Activated naive CD4-positive, alpha-beta T cell treated with anti-CD3 and anti-CD28 coated beads, Interleukin-2, amount 10 ng/mL, durations not matched to agents 7 days and 5 days (primary cell): ENCODE data around the gene NAALAD2.
A peak's percentile ranks its signal among the peaks of the same experiment; 100 is the strongest.
"Not testable (repeated sequence)": the region's sequence is repeated elsewhere in the genome, so short reads cannot be mapped to it uniquely, and the experiment has no call there.

Source experiments
- CTCF ChIA-PET: fragments of 350-600 bp; sonication (Branson Sonifier 250); formaldehyde crosslinking; loops from one replicate; lab custom pipeline; 2021; ENCODE audit warnings: antibody characterized with exemption; lab: Charles Lee
- DNase-seq: peaks from one replicate; pipeline ENCODE4 v3.0.0-alpha.2; 2020
- H3K27ac Mint-ChIP-seq: one replicate; pipeline ENCODE4 v1.8.0; 2021; ENCODE audit warnings: mild to moderate bottlenecking, moderate library complexity, mixed read lengths
- H3K27me3 Mint-ChIP-seq: one replicate; pipeline ENCODE4 v1.8.0; 2021; ENCODE audit warnings: mild to moderate bottlenecking, mixed read lengths
- H3K36me3 Mint-ChIP-seq: one replicate; pipeline ENCODE4 v1.8.0; 2021; ENCODE audit warnings: mixed read lengths
- H3K4me1 Mint-ChIP-seq: one replicate; pipeline ENCODE4 v1.8.0; 2021; ENCODE audit warnings: mixed read lengths
- H3K4me3 Mint-ChIP-seq: one replicate; pipeline ENCODE4 v1.8.0; 2021; ENCODE audit warnings: mild to moderate bottlenecking, moderate library complexity, mixed read lengths
- H3K9me3 Mint-ChIP-seq: one replicate; pipeline ENCODE4 v1.8.0; 2021; ENCODE audit warnings: mixed read lengths

The NAALAD2 gene

GRCh38 chr11:90134478-90135003 is at the start of gene NAALAD2:
NAALAD2 (plus strand) TSS chr11:90134663; CDS start chr11:90134759, 96 bp downstream.
- no peak for DNase-seq
- peaks cover 8% of the 10 kb centered on the region for H3K4me1 Mint-ChIP-seq
- H3K27me3 Mint-ChIP-seq = peaks cover 30% of the 10 kb centered on the region
- no peaks in the 10 kb centered on the region for H3K9me3 Mint-ChIP-seq
- H3K4me3 Mint-ChIP-seq = peak within 1 kb of the TSS; percentile 25
- no peak within 1 kb of the TSS for H3K27ac Mint-ChIP-seq
- CTCF ChIA-PET = no interaction called here
- no peaks in the 10 kb centered on the region for H3K36me3 Mint-ChIP-seq

- H3K9me3 Mint-ChIP-seq, H3K27ac Mint-ChIP-seq, DNase-seq, H3K36me3 Mint-ChIP-seq, H3K27me3 Mint-ChIP-seq, H3K4me3 Mint-ChIP-seq, CTCF ChIA-PET, H3K4me1 Mint-ChIP-seq: not testable (repeated sequence)
These were observed 48.8 kb upstream of the NAALAD2 start, which contains the start of gene UBTFL1 for GRCh38 chr11:90085650-90086049. UBTFL1 (plus strand) TSS chr11:90085950; CDS start chr11:90085950, 0 bp downstream.

DNA sequence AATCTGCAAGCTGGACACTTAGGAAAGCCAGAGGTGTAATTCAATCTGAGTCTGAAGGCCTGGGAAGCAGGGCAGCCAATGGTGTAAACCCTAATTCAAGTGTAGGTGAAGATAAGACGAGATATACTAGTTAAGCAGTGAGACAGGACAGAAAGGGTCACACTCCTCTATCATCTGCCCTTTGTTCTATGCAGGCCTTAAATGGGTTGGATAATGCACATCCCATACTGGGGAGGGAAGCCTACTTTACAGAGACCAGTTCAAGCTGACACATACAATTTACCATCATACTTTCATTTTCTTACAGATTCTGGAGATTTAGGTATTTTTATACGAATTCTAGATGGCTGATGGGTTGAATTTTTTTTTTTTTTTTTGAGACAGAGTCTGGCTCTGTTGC is 45.7 kb upstream of the NAALAD2 start:
- H3K36me3 Mint-ChIP-seq = not testable (repeated sequence)

DNA sequence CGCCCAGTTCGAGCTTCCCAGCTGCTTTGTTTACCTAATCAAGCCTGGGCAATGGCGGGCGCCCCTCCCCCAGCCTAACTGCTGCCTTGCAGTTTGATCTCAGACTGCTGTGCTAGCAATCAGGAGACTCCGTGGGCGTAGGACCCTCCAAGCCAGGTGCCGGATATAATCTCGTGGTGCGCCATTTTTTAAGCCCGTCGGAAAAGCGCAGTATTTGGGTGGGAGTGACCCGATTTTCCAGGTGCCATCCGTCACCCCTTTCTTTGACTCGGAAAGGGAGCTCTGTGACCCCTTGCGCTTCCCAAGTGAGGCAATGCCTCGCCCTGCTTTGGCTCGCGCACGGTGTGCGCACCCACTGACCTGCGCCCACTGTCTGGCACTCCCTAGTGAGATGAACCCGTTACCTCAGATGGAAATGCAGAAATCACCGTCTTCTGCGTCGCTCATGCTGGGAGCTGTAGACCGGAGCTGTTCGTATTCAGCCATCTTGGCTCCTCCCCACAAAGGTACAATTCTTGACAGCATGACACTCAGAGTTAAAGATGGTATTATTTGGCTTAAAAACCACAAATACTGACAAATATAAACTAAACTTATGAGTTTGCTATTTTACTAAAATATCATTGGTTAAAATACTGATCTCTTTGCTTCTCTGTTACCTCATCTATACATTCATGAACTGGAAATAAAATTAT is 39.1 kb upstream of the NAALAD2 start:
- H3K27me3 Mint-ChIP-seq, H3K4me1 Mint-ChIP-seq, CTCF ChIA-PET, H3K9me3 Mint-ChIP-seq, H3K27ac Mint-ChIP-seq, H3K36me3 Mint-ChIP-seq, H3K4me3 Mint-ChIP-seq, DNase-seq: not testable (repeated sequence)

More for the DNA sequence above, 45.7 kb upstream of the NAALAD2 start:
- H3K4me1 Mint-ChIP-seq, H3K27ac Mint-ChIP-seq, H3K4me3 Mint-ChIP-seq, DNase-seq, H3K27me3 Mint-ChIP-seq, H3K9me3 Mint-ChIP-seq, CTCF ChIA-PET: not testable (repeated sequence)

DNA sequence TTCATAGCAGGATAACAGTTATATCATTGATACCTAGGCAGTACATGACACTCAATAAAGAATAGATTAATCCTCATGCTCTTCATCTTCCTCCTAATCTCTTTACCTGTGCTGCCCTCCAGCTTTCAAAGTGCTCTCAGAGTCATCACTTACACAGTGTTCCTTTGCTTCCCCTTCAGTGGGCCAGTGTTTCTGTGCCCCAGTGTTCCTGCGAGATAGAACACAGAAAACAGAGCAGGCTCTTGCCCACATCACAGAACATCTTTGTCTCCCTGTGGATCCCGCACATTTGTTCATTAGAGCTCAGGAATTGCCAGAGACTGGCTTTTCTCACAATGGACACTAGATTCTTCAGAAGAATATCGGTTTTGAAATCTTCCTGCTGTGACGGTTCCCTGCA is 36.2 kb upstream of the NAALAD2 start:
- H3K27me3 Mint-ChIP-seq, CTCF ChIA-PET, H3K4me3 Mint-ChIP-seq, DNase-seq, H3K27ac Mint-ChIP-seq, H3K36me3 Mint-ChIP-seq, H3K4me1 Mint-ChIP-seq, H3K9me3 Mint-ChIP-seq: not testable (repeated sequence)

GRCh38 chr11:90100431-90100830 is 34.0 kb upstream of the NAALAD2 start:
- Mint-ChIP-seq H3K27ac (no peak overlapping the region), H3K4me3 (no peak overlapping the region), H3K27me3 (no peaks in the 10 kb centered on the region), H3K4me1 (no peaks in the 10 kb centered on the region), H3K36me3 (no peaks in the 10 kb centered on the region), H3K9me3 (no peaks in the 10 kb centered on the region)
- no peak for DNase-seq
- CTCF ChIA-PET = no interaction called here

GRCh38 chr11:90113541-90113940 is 20.9 kb upstream of the NAALAD2 start:
- CTCF ChIA-PET = interaction anchor here (0.9 kb wide), 1 partner anchor 12 kb away, joined by 3 read pairs; no protein-coding TSS in a partner anchor
- DNase-seq = no peak
- H3K27ac Mint-ChIP-seq = no peak overlapping the region
- no peaks in the 10 kb centered on the region for H3K4me1 Mint-ChIP-seq
- no peaks in the 10 kb centered on the region for H3K9me3 Mint-ChIP-seq
- H3K4me3 Mint-ChIP-seq = no peak overlapping the region
- H3K27me3 Mint-ChIP-seq = no peaks in the 10 kb centered on the region
- H3K36me3 Mint-ChIP-seq = no peaks in the 10 kb centered on the region

GRCh38 chr11:90120191-90120590 is 14.3 kb upstream of the NAALAD2 start:
- H3K36me3 Mint-ChIP-seq = no peaks in the 10 kb centered on the region
- CTCF ChIA-PET = no interaction called here
- H3K9me3 Mint-ChIP-seq = no peaks in the 10 kb centered on the region
- H3K27ac Mint-ChIP-seq = no peak overlapping the region
- H3K4me1 Mint-ChIP-seq = no peaks in the 10 kb centered on the region
- DNase-seq = no peak
- no peak overlapping the region for H3K4me3 Mint-ChIP-seq
- peaks cover 4% of the 10 kb centered on the region for H3K27me3 Mint-ChIP-seq

GRCh38 chr11:90124371-90124770 is 10.1 kb upstream of the NAALAD2 start:
- Mint-ChIP-seq H3K36me3 (no peaks in the 10 kb centered on the region), H3K4me1 (no peaks in the 10 kb centered on the region), H3K4me3 (no peak overlapping the region), H3K27ac (no peak overlapping the region), H3K9me3 (no peaks in the 10 kb centered on the region), H3K27me3 (peaks cover 13% of the 10 kb centered on the region)
- no peak for DNase-seq
- CTCF ChIA-PET = no interaction called here

GRCh38 chr11:90124946-90125345 is 9.5 kb upstream of the NAALAD2 start:
- CTCF ChIA-PET = no interaction called here
- H3K36me3 Mint-ChIP-seq = no peaks in the 10 kb centered on the region
- no peak overlapping the region for H3K27ac Mint-ChIP-seq
- no peaks in the 10 kb centered on the region for H3K9me3 Mint-ChIP-seq
- no peak overlapping the region for H3K4me3 Mint-ChIP-seq
- no peak for DNase-seq
- no peaks in the 10 kb centered on the region for H3K4me1 Mint-ChIP-seq
- H3K27me3 Mint-ChIP-seq = peaks cover 16% of the 10 kb centered on the region

GRCh38 chr11:90133560-90134477 is 644 bp upstream of the NAALAD2 start:
- H3K27ac Mint-ChIP-seq = no peak overlapping the region
- H3K27me3 Mint-ChIP-seq = peaks cover 31% of the 10 kb centered on the region
- H3K9me3 Mint-ChIP-seq = no peaks in the 10 kb centered on the region
- no peak for DNase-seq
- no peaks in the 10 kb centered on the region for H3K36me3 Mint-ChIP-seq
- H3K4me1 Mint-ChIP-seq = peaks cover 8% of the 10 kb centered on the region
- CTCF ChIA-PET = no interaction called here
- H3K4me3 Mint-ChIP-seq = no peak overlapping the region

- Mint-ChIP-seq H3K9me3 (no peaks in the 10 kb centered on the region), H3K4me3 (peak overlapping the region; percentile 25)
These were observed 553 bp downstream of the NAALAD2 start for GRCh38 chr11:90135016-90135415.

DNA sequence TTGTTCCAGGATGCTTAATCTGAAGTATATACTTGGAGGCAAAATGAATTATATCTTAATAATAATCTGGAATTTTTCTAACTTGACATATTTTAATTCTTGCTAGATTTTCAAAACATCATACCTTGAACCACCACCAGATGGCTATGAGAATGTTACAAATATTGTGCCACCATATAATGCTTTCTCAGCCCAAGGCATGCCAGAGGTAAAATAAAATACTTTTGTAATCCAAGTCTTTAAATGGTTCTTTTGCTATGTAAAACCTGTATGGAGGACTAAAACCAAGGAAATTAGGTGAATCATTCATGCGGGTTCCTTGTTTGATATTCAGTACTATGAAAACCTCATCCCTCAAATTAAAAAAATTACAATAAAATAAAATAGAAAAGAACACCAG is 14.4 kb downstream of the NAALAD2 start:
- Mint-ChIP-seq H3K27ac (no peak overlapping the region), H3K36me3 (no peaks in the 10 kb centered on the region), H3K9me3 (no peaks in the 10 kb centered on the region), H3K27me3 (no peaks in the 10 kb centered on the region), H3K4me1 (no peaks in the 10 kb centered on the region), H3K4me3 (no peak overlapping the region)
- CTCF ChIA-PET = no interaction called here
- DNase-seq = no peak

More at GRCh38 chr11:90135016-90135415, 553 bp downstream of the NAALAD2 start:
- Mint-ChIP-seq H3K27ac (no peak overlapping the region), H3K27me3 (peaks cover 28% of the 10 kb centered on the region), H3K36me3 (no peaks in the 10 kb centered on the region), H3K4me1 (peaks cover 8% of the 10 kb centered on the region)
- no peak for DNase-seq
- CTCF ChIA-PET = no interaction called here

DNA sequence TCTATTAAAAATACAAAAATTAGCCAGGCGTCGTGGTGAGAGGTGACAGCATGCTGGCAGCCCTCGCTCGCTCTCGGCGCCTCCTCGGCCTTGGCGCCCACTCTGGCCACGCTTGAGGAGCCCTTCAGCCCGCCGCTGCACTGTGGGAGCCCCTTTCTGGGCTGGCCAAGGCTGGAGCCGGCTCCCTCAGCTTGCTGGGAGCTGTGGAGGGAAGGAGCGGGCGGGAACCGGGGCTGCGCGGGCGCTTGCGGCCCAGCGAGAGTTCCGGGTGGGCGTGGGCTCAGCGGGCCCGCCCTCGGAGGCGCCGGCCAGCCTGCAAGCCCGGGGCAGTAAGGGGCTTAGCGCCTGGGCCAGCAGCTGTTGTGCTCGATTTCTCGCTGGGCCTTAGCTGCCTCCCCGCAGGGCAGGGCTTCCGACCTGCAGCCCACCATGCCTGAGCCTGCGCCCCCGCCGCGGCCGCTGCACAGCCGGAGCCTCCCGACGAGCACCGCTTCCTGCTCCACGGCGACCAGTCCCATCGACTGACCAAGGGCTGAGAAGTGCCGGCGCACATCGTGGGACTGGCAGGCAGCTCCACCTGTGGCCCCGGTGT is 32.6 kb downstream of the NAALAD2 start:
- H3K27me3 Mint-ChIP-seq, DNase-seq, H3K9me3 Mint-ChIP-seq, H3K4me3 Mint-ChIP-seq, H3K4me1 Mint-ChIP-seq, CTCF ChIA-PET, H3K27ac Mint-ChIP-seq, H3K36me3 Mint-ChIP-seq: not testable (repeated sequence)
